Adrenal gland (tissue), 5 donors: ENCODE measurements around the gene ALOX15.
"Not testable (repeated sequence)": the region's sequence is repeated elsewhere in the genome, so short reads cannot be mapped to it uniquely, and the experiment has no call there.

ENCODE experiments used
- CTCF ChIP-seq, 6 experiments: fragments of 450-650 bp in 4 of 6; fragments of 200-600 bp in 2 of 6; sonication (generic) in 1 of 6; IDR thresholded peaks; 1 replicate in 5 of 6; 2 replicates in 1 of 6; pipeline versions ENCODE4 v1.5.1 to v1.8.0; 2016 to 2021; ENCODE audit warnings: antibody characterized with exemption in 6 of 6, mild to moderate bottlenecking in 2 of 6, moderate library complexity in 1 of 6
- POLR2A ChIP-seq, 2 donors: fragments of 450-650 bp; IDR thresholded peaks; one replicate each; pipeline ENCODE4 v1.6.1; 2017; ENCODE audit warnings: antibody characterized with exemption in 2 of 2, mild to moderate bottlenecking in 2 of 2, moderate library complexity in 1 of 2
- donor health status: DM: no; HTN: no; CAD: no.

DNA sequence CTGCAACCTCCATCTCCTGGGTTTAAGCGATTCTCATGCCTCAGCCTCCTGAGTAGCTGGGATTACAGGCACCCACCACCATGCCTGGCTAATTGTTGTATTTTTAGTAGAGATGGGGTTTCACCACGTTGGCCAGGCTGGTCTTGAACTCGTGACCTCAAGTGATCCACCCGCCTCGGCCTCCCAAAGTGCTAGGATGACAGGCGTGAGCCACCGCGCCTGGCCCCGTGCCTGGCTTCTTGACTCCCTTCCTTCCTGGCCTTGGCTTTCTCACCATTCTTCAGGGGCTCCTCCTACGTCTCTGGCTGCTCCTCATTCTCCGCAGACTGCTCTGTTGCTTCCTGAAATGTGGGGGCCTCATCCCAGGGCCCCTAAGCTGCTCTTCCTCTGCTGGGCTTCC lies 51.4 kb downstream of the ALOX15 start:
- not testable (repeated sequence) for TF ChIP-seq CTCF, POLR2A (IDR thresholded peaks at IDR 0.05)
